Measurements from ENCODE around the gene CASP3.

Gene CASP3

DNA sequence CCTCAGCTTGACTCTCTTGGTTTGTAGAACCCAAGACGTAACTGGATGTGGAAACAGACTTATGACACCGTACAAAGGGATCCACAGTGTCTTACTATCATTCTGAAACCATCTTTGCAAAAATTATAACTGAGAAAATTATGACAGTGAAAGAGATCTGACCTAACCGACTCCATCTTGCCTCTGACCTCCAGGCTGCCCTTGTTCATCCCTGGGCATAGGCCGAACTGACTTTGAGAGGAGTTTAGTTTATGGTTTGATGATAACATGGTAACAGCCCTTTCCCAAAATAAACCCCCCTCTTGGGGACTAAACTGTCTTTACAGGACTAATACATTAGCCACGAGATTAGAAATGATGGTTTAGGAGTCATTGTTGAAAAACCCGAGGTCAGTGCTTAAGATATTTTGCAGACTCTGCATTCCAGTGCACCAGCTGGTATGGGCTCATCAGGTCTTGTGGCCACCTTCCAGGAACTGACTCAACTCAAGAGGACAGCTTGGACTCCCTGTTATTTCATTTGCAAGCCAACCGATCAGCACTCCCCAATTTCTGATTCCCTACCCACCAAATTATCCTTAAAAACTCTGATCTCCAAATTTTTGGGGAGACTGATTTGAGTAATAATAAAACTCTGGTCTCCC is 49.6 kb downstream of the CASP3 start:
- Histone ChIP-seq H3K4me3 (ENCODE audit: low read depth in 1 of 2, low read length in 2 of 2) (no peak overlapping the region), H3K27me3 (ENCODE audit: insufficient read depth, low read length, poor library complexity) (no peaks in the 10 kb centered on the region), H4K20me1 (ENCODE audit: insufficient read depth, low read length) (no peaks in the 10 kb centered on the region), H3K9ac (ENCODE audit: low read depth, low read length) (no peak overlapping the region), H3K4me1 (ENCODE audit: insufficient read depth, low read length) (peaks cover 9% of the 10 kb centered on the region), H3K9me3 (ENCODE audit: insufficient read depth, low read length, severe bottlenecking) (no peaks in the 10 kb centered on the region), H3K4me2 (ENCODE audit: insufficient read depth, low read length) (no peak overlapping the region), H3K79me2 (ENCODE audit: insufficient read depth, low read length) (no peaks in the 10 kb centered on the region), H3K27ac (ENCODE audit: low read length) (no peak overlapping the region), H2AFZ (ENCODE audit: low read depth, low read length) (no peak overlapping the region), H3K36me3 (ENCODE audit: insufficient read depth, low read length) (no peaks in the 10 kb centered on the region)
- no peak for DNase-seq
- ATAC-seq (ENCODE audit: insufficient read depth, low read depth): no peak
- no peak for TF ChIP-seq CTCF (IDR thresholded peaks at IDR 0.05; ENCODE audit: borderline replicate concordance, extremely low read depth, low read length, poor library complexity, severe bottlenecking)
- TF ChIP-seq EZH2 (IDR thresholded peaks at IDR 0.05; ENCODE audit: borderline replicate concordance, low read depth, low read length, severe bottlenecking): no peak

DNA sequence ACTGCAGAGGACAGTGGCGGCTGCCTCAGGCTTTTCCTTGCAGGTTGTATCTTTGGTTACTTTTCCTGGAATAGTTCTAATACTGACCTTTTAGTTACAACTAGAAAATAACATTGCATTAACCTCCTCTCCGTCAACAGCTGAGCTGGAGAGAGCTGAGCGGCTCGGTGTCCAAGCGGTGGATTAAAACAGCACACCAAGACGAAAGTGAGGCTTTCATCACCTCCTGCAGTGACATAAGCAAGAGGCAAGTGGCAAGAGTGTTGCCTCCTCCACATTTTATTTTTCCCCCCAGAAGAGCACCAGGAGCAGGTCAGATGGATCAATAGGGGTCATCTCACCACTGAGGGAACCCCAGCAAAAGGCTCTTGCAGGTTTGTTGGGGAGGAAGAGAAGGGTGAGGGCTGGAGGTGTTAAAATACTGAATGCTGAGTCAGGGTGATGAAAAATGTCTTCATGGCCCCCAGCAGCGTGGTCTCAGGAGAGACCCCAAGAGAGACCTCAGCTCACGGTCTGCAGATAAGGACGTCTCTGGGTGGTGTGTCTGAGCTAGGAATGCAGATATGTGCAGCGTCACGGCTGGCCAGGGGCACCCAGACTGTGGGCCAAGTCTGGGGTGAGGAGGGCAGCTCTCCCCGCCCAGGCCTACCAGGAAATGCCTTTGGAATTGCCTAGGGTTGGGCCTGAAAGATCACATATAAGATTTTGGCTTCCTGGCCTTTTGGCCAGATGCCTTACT is 50.3 kb downstream of the CASP3 start:
- Histone ChIP-seq H2AFZ (ENCODE audit: low read depth, low read length) (no peak overlapping the region), H3K27me3 (ENCODE audit: insufficient read depth, low read length, poor library complexity) (no peaks in the 10 kb centered on the region)
- ATAC-seq (ENCODE audit: insufficient read depth, low read depth): no peak

DNA sequence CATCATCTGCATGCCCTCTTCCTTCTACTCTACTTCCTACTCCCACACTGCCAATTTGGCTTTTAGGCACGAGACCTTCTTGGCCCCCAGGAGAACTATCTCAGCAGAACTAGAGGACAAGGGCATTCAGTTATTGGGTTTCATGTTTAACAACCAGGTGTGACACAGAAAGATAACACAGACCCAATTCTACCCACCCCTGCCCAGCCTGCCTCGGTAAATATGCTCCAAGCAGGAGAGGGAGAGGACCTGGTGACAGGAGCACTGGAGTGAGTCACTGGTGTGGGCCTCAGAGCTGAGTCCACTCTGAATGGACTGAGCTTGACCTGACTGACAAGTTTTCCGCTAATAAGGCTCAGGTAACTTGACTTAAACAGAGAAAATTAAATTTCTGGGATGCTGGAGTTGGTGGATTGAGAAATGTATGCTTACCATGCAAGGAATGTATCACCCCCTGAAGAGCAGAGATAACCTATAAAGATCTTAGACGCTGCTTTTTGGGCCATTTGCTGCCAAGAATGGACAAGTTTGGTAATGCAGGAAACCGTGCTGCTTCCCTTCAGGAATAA is 52.5 kb downstream of the CASP3 start:
- DNase-seq (no peak), ATAC-seq (ENCODE audit: insufficient read depth, low read depth) (no peak)
- TF ChIP-seq CTCF (IDR thresholded peaks at IDR 0.05; ENCODE audit: borderline replicate concordance, extremely low read depth, low read length, poor library complexity, severe bottlenecking) (no peak), EZH2 (IDR thresholded peaks at IDR 0.05; ENCODE audit: borderline replicate concordance, low read depth, low read length, severe bottlenecking) (no peak)
- Histone ChIP-seq H3K9ac (ENCODE audit: low read depth, low read length) (no peak overlapping the region), H3K4me3 (ENCODE audit: low read depth in 1 of 2, low read length in 2 of 2) (no peak overlapping the region), H2AFZ (ENCODE audit: low read depth, low read length) (no peak overlapping the region), H3K79me2 (ENCODE audit: insufficient read depth, low read length) (no peaks in the 10 kb centered on the region), H3K36me3 (ENCODE audit: insufficient read depth, low read length) (no peaks in the 10 kb centered on the region), H3K27ac (ENCODE audit: low read length) (no peak overlapping the region), H4K20me1 (ENCODE audit: insufficient read depth, low read length) (no peaks in the 10 kb centered on the region), H3K9me3 (ENCODE audit: insufficient read depth, low read length, severe bottlenecking) (no peaks in the 10 kb centered on the region), H3K4me2 (ENCODE audit: insufficient read depth, low read length) (no peak overlapping the region), H3K4me1 (ENCODE audit: insufficient read depth, low read length) (peaks cover 9% of the 10 kb centered on the region), H3K27me3 (ENCODE audit: insufficient read depth, low read length, poor library complexity) (no peaks in the 10 kb centered on the region)

More for the DNA sequence above, 50.3 kb downstream of the CASP3 start:
- Histone ChIP-seq H3K9me3 (ENCODE audit: insufficient read depth, low read length, severe bottlenecking) (no peaks in the 10 kb centered on the region), H3K4me1 (ENCODE audit: insufficient read depth, low read length) (peaks cover 9% of the 10 kb centered on the region), H3K27ac (ENCODE audit: low read length) (no peak overlapping the region), H3K4me2 (ENCODE audit: insufficient read depth, low read length) (no peak overlapping the region), H3K36me3 (ENCODE audit: insufficient read depth, low read length) (no peaks in the 10 kb centered on the region), H4K20me1 (ENCODE audit: insufficient read depth, low read length) (no peaks in the 10 kb centered on the region), H3K4me3 (ENCODE audit: low read depth in 1 of 2, low read length in 2 of 2) (no peak overlapping the region), H3K79me2 (ENCODE audit: insufficient read depth, low read length) (no peaks in the 10 kb centered on the region), H3K9ac (ENCODE audit: low read depth, low read length) (no peak overlapping the region)
- DNase-seq: no peak
- TF ChIP-seq EZH2 (IDR thresholded peaks at IDR 0.05; ENCODE audit: borderline replicate concordance, low read depth, low read length, severe bottlenecking) (no peak), CTCF (IDR thresholded peaks at IDR 0.05; ENCODE audit: borderline replicate concordance, extremely low read depth, low read length, poor library complexity, severe bottlenecking) (no peak)
